ENCODE measurements around the gene GPR158. TPM values are rescaled to one million over a fixed set of nuclear protein-coding genes. Genes with fewer than 3 reads are reported as not detected.

Gene GPR158
- total RNA-seq, 1 experiment from 2014 or later: 0.24 TPM

- Mint-ChIP-seq H3K4me3 (no peak overlapping the region), H3K4me1 (peaks cover 24 to 33% of the 10 kb centered on the region in 2 experiments), H3K27me3 (ENCODE audit: low read depth) (no peaks in the 10 kb centered on the region), H3K36me3 (ENCODE audit: insufficient read depth in 1 of 3, low read depth in 3 of 3) (no peaks in the 10 kb centered on the region), H3K27ac (no peak overlapping the region), H3K9me3 (no peaks in the 10 kb centered on the region)
- Histone ChIP-seq H4K91ac (ENCODE audit: insufficient read length, low read depth, low read length) (no peak overlapping the region), H3K18ac (ENCODE audit: insufficient read length, low read depth, low read length) (no peak overlapping the region), H2AFZ (ENCODE audit: low read length) (no peak overlapping the region), H3K79me1 (ENCODE audit: insufficient read depth, low read depth, low read length, poor library complexity, severe bottlenecking) (no peaks in the 10 kb centered on the region), H3K9me3 (ENCODE audit: control insufficient read depth, low read depth, low read length) (no peaks in the 10 kb centered on the region), H2BK20ac (ENCODE audit: low read depth, low read length, poor library complexity, severe bottlenecking) (no peak overlapping the region), H4K20me1 (ENCODE audit: control insufficient read depth, insufficient read depth, insufficient read length) (no peaks in the 10 kb centered on the region), H3K56ac (ENCODE audit: insufficient read length, low read depth, low read length) (no peak overlapping the region), H3K27me3 (ENCODE audit: insufficient read depth, low read length) (peaks cover 2% of the 10 kb centered on the region; the same call in 1 of the 2 replicates), H3K9ac (ENCODE audit: extremely low read depth, insufficient read length, low read length) (no peak overlapping the region), H2BK15ac (ENCODE audit: low read depth, low read length) (no peak overlapping the region), H2BK5ac (ENCODE audit: insufficient read length, low read length) (no peak overlapping the region), H4K8ac (replicated peaks; ENCODE audit: insufficient read length, low read depth, low read length) (no peak overlapping the region), H3K4me1 (ENCODE audit: insufficient read depth, low read length) (no peaks in the 10 kb centered on the region), H3K23ac (ENCODE audit: insufficient read length, low read depth, low read length) (no peak overlapping the region), H4K5ac (ENCODE audit: insufficient read length, low read depth, low read length) (no peak overlapping the region), H3T11ph (ENCODE audit: low read length) (no peak overlapping the region), H3K14ac (ENCODE audit: insufficient read depth, low read length) (no peak overlapping the region), H3K4me2 (ENCODE audit: insufficient read depth, insufficient read length, low read length) (no peak overlapping the region), H2AK5ac (ENCODE audit: insufficient read length, low read length) (no peak overlapping the region), H3K4ac (ENCODE audit: low read depth, low read length) (no peak overlapping the region), H3K23me2 (ENCODE audit: insufficient read length, low read depth, low read length, poor library complexity, severe bottlenecking) (no peaks in the 10 kb centered on the region), H3K79me2 (ENCODE audit: insufficient read depth, low read length) (no peaks in the 10 kb centered on the region), H3K27ac (ENCODE audit: insufficient read length, low read depth, low read length) (no peak overlapping the region), H2BK12ac (ENCODE audit: insufficient read length, low read depth, low read length) (no peak overlapping the region), H2BK120ac (ENCODE audit: low read depth, low read length, poor library complexity, severe bottlenecking) (no peak overlapping the region)
- TF ChIP-seq, protein P1, sequence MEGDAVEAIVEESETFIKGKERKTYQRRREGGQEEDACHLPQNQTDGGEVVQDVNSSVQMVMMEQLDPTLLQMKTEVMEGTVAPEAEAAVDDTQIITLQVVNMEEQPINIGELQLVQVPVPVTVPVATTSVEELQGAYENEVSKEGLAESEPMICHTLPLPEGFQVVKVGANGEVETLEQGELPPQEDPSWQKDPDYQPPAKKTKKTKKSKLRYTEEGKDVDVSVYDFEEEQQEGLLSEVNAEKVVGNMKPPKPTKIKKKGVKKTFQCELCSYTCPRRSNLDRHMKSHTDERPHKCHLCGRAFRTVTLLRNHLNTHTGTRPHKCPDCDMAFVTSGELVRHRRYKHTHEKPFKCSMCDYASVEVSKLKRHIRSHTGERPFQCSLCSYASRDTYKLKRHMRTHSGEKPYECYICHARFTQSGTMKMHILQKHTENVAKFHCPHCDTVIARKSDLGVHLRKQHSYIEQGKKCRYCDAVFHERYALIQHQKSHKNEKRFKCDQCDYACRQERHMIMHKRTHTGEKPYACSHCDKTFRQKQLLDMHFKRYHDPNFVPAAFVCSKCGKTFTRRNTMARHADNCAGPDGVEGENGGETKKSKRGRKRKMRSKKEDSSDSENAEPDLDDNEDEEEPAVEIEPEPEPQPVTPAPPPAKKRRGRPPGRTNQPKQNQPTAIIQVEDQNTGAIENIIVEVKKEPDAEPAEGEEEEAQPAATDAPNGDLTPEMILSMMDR (conservative IDR thresholded peaks at IDR 0.05): no peak
- no peak for DNase-seq
- no CpG with 5 or more reads among the region's 2 CpGs for WGBS (ENCODE audit: extremely low coverage, insufficient read length, low lambda C conversion rate)
Measured at GRCh38 chr10:25561758-25562157, 387.0 kb downstream of the GPR158 start.
